Subcutaneous adipose tissue (tissue), 4 donors: Measurements from ENCODE around the gene RBPMS2. TPM values are rescaled to one million over a fixed set of nuclear protein-coding genes. Genes with fewer than 3 reads are reported as not detected.

Source experiments
- CTCF ChIP-seq: fragments of 450-650 bp; IDR thresholded peaks from one replicate; pipeline ENCODE4 v1.5.1; 2016; ENCODE audit warnings: low read depth, mild to moderate bottlenecking, control low read depth, antibody characterized with exemption, moderate library complexity
- total RNA-seq, 4 donors: library from RNA; depleted of rRNA; stranded (reverse); fragments of >200 nt; gene quantifications; one replicate each; pipeline ENCODE4 v1.1.0, GENCODE V29; 2016

Gene RBPMS2
- total RNA-seq, 4 donors from 2014 or later = 0.98 to 6.4 (median 1.6) TPM

GRCh38 chr15:64770626-64771025 is 4.8 kb downstream of the RBPMS2 start:
- TF ChIP-seq CTCF = no peak

GRCh38 chr15:64767203-64767602 is 8.2 kb downstream of the RBPMS2 start:
- no peak for TF ChIP-seq CTCF

- no peak for TF ChIP-seq CTCF
Observed at GRCh38 chr15:64766058-64766457, 9.3 kb downstream of the RBPMS2 start.

GRCh38 chr15:64763874-64764273 is 11.5 kb downstream of the RBPMS2 start:
- no peak for TF ChIP-seq CTCF

GRCh38 chr15:64763462-64763861 is 11.9 kb downstream of the RBPMS2 start:
- no peak for TF ChIP-seq CTCF

- no peak for TF ChIP-seq CTCF
Observed at GRCh38 chr15:64763021-64763420, 12.4 kb downstream of the RBPMS2 start.

GRCh38 chr15:64762546-64762945 is 12.8 kb downstream of the RBPMS2 start:
- TF ChIP-seq CTCF = no peak
